Keratinocyte (primary cell): ENCODE results near the gene FMNL2. TPM values are rescaled to one million over a fixed set of nuclear protein-coding genes. Genes with fewer than 3 reads are reported as not detected.

ENCODE experiments used
- DNase-seq: peaks from one replicate; pipeline ENCODE4 v3.0.0-alpha.2; 2011; ENCODE audit warnings: low read depth, missing footprints, low spot score
- FAIRE-seq: peaks from 2 replicates; lab custom pipeline; 2011; peaks lifted over from hg19 to GRCh38; lab: Jason Lieb, UNC
- H2AFZ ChIP-seq: 2 replicates; pipeline ENCODE4 v1.6.0; 2012; ENCODE audit warnings: low read length, control low read depth, inconsistent platforms; ENCODE audit not compliant: control insufficient read depth
- H3K27ac ChIP-seq: 2 replicates; pipeline ENCODE4 v1.5.1; 2011; ENCODE audit warnings: low read length; ENCODE audit not compliant: control insufficient read depth, insufficient read depth
- H3K27me3 ChIP-seq: 3 replicates; pipeline ENCODE4 v1.6.0; 2011; ENCODE audit warnings: low read length; ENCODE audit not compliant: control insufficient read depth, insufficient read depth; ENCODE audit errors: extremely low read depth
- H3K36me3 ChIP-seq, 2 experiments: 2 replicates in 1 of 2; 3 replicates in 1 of 2; pipeline ENCODE4 v1.5.1; 2011; ENCODE audit warnings: low read length in 2 of 2, mild to moderate bottlenecking in 1 of 2; ENCODE audit not compliant: control insufficient read depth in 2 of 2, insufficient read depth in 2 of 2; ENCODE audit errors: extremely low read depth in 1 of 2
- H3K4me1 ChIP-seq: 3 replicates; pipeline ENCODE4 v1.5.1; 2011; ENCODE audit warnings: low read length; ENCODE audit not compliant: control insufficient read depth, insufficient read depth; ENCODE audit errors: extremely low read depth
- H3K4me2 ChIP-seq: 3 replicates; pipeline ENCODE4 v1.6.0; 2011; ENCODE audit warnings: low read depth, low read length; ENCODE audit not compliant: control insufficient read depth, insufficient read depth; ENCODE audit errors: extremely low read depth
- H3K4me3 ChIP-seq, 3 experiments: fragments of 200-600 bp in 1 of 3; sonication (generic) in 1 of 3; 2 replicates in 2 of 3; 3 replicates in 1 of 3; pipeline ENCODE4 v1.5.1; 2011 to 2016; ENCODE audit warnings: low read length in 3 of 3, mild to moderate bottlenecking in 3 of 3, control low read depth in 2 of 3, inconsistent platforms in 1 of 3, low read depth in 1 of 3, mixed read lengths in 1 of 3, mixed run types in 1 of 3, moderate library complexity in 1 of 3; ENCODE audit not compliant: control insufficient read depth in 2 of 3, insufficient read depth in 2 of 3; ENCODE audit errors: extremely low read depth in 1 of 3
- H3K79me2 ChIP-seq: 2 replicates; pipeline ENCODE4 v1.6.0; 2012; ENCODE audit warnings: low read length; ENCODE audit not compliant: control insufficient read depth, insufficient read depth
- H3K9ac ChIP-seq: 3 replicates; pipeline ENCODE4 v1.6.0; 2011; ENCODE audit warnings: low read length; ENCODE audit not compliant: control insufficient read depth, insufficient read depth; ENCODE audit errors: extremely low read depth
- H3K9me1 ChIP-seq: 3 replicates; pipeline ENCODE4 v1.6.0; 2011; ENCODE audit warnings: low read length; ENCODE audit not compliant: control insufficient read depth, insufficient read depth; ENCODE audit errors: extremely low read depth
- H3K9me3 ChIP-seq: 2 replicates; pipeline ENCODE4 v1.5.1; 2012; ENCODE audit warnings: low read depth, low read length; ENCODE audit not compliant: control insufficient read depth
- H4K20me1 ChIP-seq: 3 replicates; pipeline ENCODE4 v1.6.0; 2011; ENCODE audit warnings: low read length; ENCODE audit not compliant: control insufficient read depth, insufficient read depth; ENCODE audit errors: extremely low read depth
- EZH2 ChIP-seq: IDR thresholded peaks from one replicate; pipeline ENCODE4 v1.6.1; 2012; ENCODE audit warnings: inconsistent platforms, mild to moderate bottlenecking, low read length, moderate library complexity
- dilution Hi-C: fragments of 300-500 bp; cut with MboI; formaldehyde crosslinking; loops from one replicate; pipeline ENCODE4 v1.7.0; 2020; ENCODE audit warnings: low sequenced_read_pairs; ENCODE audit not compliant: extremely low pct_ligation_motif_present
- polyA plus RNA-seq, 5 experiments: library from polyadenylated mRNA; depleted of rRNA in 3 of 5; stranded (reverse) in 3 of 5; stranded (forward) in 1 of 5; unstranded in 1 of 5; fragments of >200 nt; gene quantifications; 1 replicate in 1 of 5; 2 replicates in 3 of 5; 3 replicates in 1 of 5; pipeline versions ENCODE4 v1.2.1 to v1.2.3, GENCODE V29; 2011 to 2012; ENCODE audit warnings: missing spikeins in 2 of 5, low read depth in 1 of 5, low replicate concordance in 1 of 5
- TF ChIP-seq, protein P1 (sequence below), 3 experiments: IDR thresholded peaks in 1 of 3; conservative IDR thresholded peaks in 1 of 3; optimal IDR thresholded peaks in 1 of 3; 2 replicates in 2 of 3; 3 replicates in 1 of 3; pipeline versions ENCODE3 to v1.5.1; 2011; ENCODE audit warnings: low read length in 3 of 3, mild to moderate bottlenecking in 3 of 3, moderate library complexity in 2 of 3, control low read depth in 1 of 3, inconsistent platforms in 1 of 3; ENCODE audit not compliant: insufficient read depth in 2 of 3; ENCODE audit errors: extremely low read depth in 1 of 3

The FMNL2 gene
- polyA plus RNA-seq, 1 donor (not counting 4 experiments of a cell fraction or from before 2014, with no cell fraction given): 62.7 TPM

DNA sequence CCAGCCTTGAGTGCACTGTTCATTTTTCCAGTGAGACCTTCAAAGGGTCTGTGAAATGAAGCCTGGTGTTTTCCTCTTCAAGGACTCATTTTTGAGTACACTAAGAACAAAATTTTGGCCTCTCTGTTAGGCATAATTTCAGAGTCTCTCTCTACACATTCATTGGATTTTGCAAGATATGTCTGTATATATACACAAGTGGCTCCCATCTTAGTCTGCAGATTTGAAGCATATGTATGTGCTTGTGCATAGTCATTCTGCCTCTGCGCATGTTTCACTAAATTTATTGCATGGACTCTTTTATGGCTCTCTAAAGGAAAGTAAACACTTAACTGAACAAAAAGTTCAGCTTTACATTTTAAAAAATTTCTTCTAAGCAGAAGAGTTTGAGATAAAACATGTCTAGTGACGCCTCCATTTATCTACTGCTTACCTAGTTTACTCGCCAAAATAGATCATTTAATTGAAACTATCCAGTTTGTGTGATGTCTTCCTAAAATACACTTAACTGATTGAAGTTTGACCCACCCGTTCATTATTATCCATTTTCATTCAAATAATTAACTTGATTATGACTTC is 145.9 kb downstream of the FMNL2 start:
- dilution Hi-C loops: no loop called here
- FAIRE-seq: no peak
- peaks cover 90% of the 10 kb centered on the region for H3K79me2 ChIP-seq

DNA sequence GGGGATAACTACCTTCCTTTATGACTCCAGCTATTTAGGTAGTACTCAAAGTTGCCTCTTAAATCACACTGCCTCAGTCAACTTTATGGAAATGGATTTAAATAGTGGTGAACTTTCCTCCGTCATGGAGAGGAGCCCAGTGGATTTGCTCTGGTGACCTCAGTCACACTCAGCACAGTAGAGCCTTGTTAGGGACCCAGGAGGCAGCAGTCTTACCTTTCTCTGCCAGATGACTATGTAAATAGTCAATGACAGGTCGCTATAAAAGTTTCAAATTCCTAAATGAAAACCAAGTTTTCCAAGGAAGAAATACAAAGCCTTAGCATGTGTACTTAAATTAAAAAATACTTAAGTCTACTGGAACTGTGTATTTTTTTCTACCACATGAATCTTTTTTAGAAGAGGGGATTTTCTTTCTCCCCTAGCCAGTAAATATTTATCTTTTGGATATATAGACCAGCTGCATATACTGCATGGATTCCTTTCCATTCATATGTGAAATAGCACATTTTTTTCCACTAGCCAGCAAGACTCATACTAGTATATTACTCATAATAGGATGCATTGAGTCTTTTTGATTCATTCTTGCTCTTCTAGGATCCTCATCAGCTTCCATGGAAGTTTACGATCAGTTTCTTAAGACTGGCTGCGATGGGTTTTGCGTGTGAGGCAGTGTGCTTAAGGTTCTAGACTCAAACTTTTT is 147.1 kb downstream of the FMNL2 start:
- FAIRE-seq: no peak
- H2AFZ ChIP-seq: no peak overlapping the region
- no peaks in the 10 kb centered on the region for H3K36me3 ChIP-seq
- no peaks in the 10 kb centered on the region for H3K27me3 ChIP-seq
- no peaks in the 10 kb centered on the region for H3K9me3 ChIP-seq
- H3K79me2 ChIP-seq: peaks cover 91% of the 10 kb centered on the region
- no peak overlapping the region for H3K4me2 ChIP-seq
- no peak for DNase-seq
- no peak overlapping the region for H3K4me3 ChIP-seq
- H4K20me1 ChIP-seq: peaks cover 3% of the 10 kb centered on the region
- H3K9ac ChIP-seq: no peak overlapping the region
- peaks cover 2% of the 10 kb centered on the region for H3K9me1 ChIP-seq
- TF ChIP-seq EZH2: no peak
- TF ChIP-seq, protein P1, sequence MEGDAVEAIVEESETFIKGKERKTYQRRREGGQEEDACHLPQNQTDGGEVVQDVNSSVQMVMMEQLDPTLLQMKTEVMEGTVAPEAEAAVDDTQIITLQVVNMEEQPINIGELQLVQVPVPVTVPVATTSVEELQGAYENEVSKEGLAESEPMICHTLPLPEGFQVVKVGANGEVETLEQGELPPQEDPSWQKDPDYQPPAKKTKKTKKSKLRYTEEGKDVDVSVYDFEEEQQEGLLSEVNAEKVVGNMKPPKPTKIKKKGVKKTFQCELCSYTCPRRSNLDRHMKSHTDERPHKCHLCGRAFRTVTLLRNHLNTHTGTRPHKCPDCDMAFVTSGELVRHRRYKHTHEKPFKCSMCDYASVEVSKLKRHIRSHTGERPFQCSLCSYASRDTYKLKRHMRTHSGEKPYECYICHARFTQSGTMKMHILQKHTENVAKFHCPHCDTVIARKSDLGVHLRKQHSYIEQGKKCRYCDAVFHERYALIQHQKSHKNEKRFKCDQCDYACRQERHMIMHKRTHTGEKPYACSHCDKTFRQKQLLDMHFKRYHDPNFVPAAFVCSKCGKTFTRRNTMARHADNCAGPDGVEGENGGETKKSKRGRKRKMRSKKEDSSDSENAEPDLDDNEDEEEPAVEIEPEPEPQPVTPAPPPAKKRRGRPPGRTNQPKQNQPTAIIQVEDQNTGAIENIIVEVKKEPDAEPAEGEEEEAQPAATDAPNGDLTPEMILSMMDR (optimal IDR thresholded peaks at IDR 0.05 in 1 of 3, IDR thresholded peaks at IDR 0.05 in 1 of 3, conservative IDR thresholded peaks at IDR 0.05 in 1 of 3; ENCODE audit: extremely low read depth in 1 of 3, insufficient read depth in 2 of 3, low read length in 3 of 3): no peak
- no peak overlapping the region for H3K27ac ChIP-seq
- dilution Hi-C loops: no loop called here
- H3K4me1 ChIP-seq: peaks cover 13% of the 10 kb centered on the region

More for the DNA sequence above, 145.9 kb downstream of the FMNL2 start:
- no peak overlapping the region for H3K27ac ChIP-seq
- no peaks in the 10 kb centered on the region for H3K27me3 ChIP-seq
- no peaks in the 10 kb centered on the region for H3K36me3 ChIP-seq
- H3K9ac ChIP-seq: no peak overlapping the region
- H3K4me2 ChIP-seq: no peak overlapping the region
- DNase-seq: no peak
- H3K9me3 ChIP-seq: no peaks in the 10 kb centered on the region
- no peak overlapping the region for H2AFZ ChIP-seq
- peaks cover 3% of the 10 kb centered on the region for H4K20me1 ChIP-seq
- TF ChIP-seq, protein P1 (optimal IDR thresholded peaks at IDR 0.05 in 1 of 3, IDR thresholded peaks at IDR 0.05 in 1 of 3, conservative IDR thresholded peaks at IDR 0.05 in 1 of 3; ENCODE audit: extremely low read depth in 1 of 3, insufficient read depth in 2 of 3, low read length in 3 of 3): no peak
- TF ChIP-seq EZH2: no peak
- peaks cover 15% of the 10 kb centered on the region for H3K4me1 ChIP-seq
- H3K4me3 ChIP-seq: no peak overlapping the region
- H3K9me1 ChIP-seq: peaks cover 2% of the 10 kb centered on the region
